Measurements from ENCODE around the gene KIF1A. TPM values are rescaled to one million over a fixed set of nuclear protein-coding genes. Genes with fewer than 3 reads are reported as not detected.

The KIF1A gene
- total RNA-seq, 2 experiments from 2014 or later, result not detected

- Histone ChIP-seq H3K9me3 (ENCODE audit: control insufficient read depth in 1 of 2, insufficient read depth in 1 of 2, low read length in 2 of 2) (peaks cover 0 to 4% of the 10 kb centered on the region in 2 experiments), H3K27me3 (ENCODE audit: control insufficient read depth in 1 of 2, insufficient read depth in 2 of 2, low read length in 2 of 2) (peaks cover 0 to 6% of the 10 kb centered on the region in 2 experiments), H3K27ac (ENCODE audit: low read depth in 1 of 2, low read length in 2 of 2) (no peak overlapping the region), H3K4me3 (ENCODE audit: low read length) (no peak overlapping the region), H3K4me1 (ENCODE audit: insufficient read depth, low read length) (no peaks in the 10 kb centered on the region), H3K36me3 (ENCODE audit: insufficient read depth, low read length) (no peaks in the 10 kb centered on the region)
- Mint-ChIP-seq H3K27ac (no peak overlapping the region), H3K36me3 (ENCODE audit: low read depth) (no peaks in the 10 kb centered on the region), H3K9me3 (no peaks in the 10 kb centered on the region), H3K27me3 (peaks cover 29% of the 10 kb centered on the region), H3K4me3 (no peak overlapping the region), H3K4me1 (ENCODE audit: low read depth) (no peaks in the 10 kb centered on the region)
- DNase-seq (no peak), ATAC-seq (ENCODE audit: poor library complexity) (no peak)
- POLR2A ChIA-PET, result no interaction called here
- CTCF ChIA-PET, result no interaction called here
- TF ChIP-seq CTCF (IDR thresholded peaks at IDR 0.05), result no peak
- intact Hi-C loops (cut with DNase I, micrococcal nuclease), result loop anchor here in 1 of 2 experiments (10.0 kb wide), 1 partner anchor 88 kb away; no protein-coding TSS in a partner anchor
Observed at GRCh38 chr2:240796543-240797499, 23.2 kb downstream of the KIF1A start.

- no peak overlapping the region for H3K27ac ChIP-seq (ENCODE audit: low read depth in 1 of 2, low read length in 2 of 2)
- ATAC-seq (ENCODE audit: poor library complexity) (no peak), DNase-seq (peak in 1 of 14 experiments; percentile 1)
- no peak overlapping the region for H3K4me3 ChIP-seq (ENCODE audit: low read length)
- H3K9me3 ChIP-seq (ENCODE audit: control insufficient read depth in 1 of 2, insufficient read depth in 1 of 2, low read length in 2 of 2), result peaks cover 0 to 4% of the 10 kb centered on the region in 2 experiments
- no peak for TF ChIP-seq CTCF (IDR thresholded peaks at IDR 0.05)
- Mint-ChIP-seq H3K36me3 (ENCODE audit: low read depth) (no peaks in the 10 kb centered on the region), H3K9me3 (no peaks in the 10 kb centered on the region), H3K27me3 (peaks cover 29% of the 10 kb centered on the region), H3K4me3 (no peak overlapping the region), H3K4me1 (ENCODE audit: low read depth) (no peaks in the 10 kb centered on the region), H3K27ac (no peak overlapping the region)
- CTCF ChIA-PET, result no interaction called here
- H3K27me3 ChIP-seq (ENCODE audit: control insufficient read depth in 1 of 2, insufficient read depth in 2 of 2, low read length in 2 of 2), result peaks cover 0 to 3% of the 10 kb centered on the region in 2 experiments
- H3K4me1 ChIP-seq (ENCODE audit: insufficient read depth, low read length), result no peaks in the 10 kb centered on the region
- intact Hi-C loops (cut with DNase I, micrococcal nuclease), result loop anchor here in 1 of 2 experiments (10.0 kb wide), 1 partner anchor 89 kb away; no protein-coding TSS in a partner anchor
- POLR2A ChIA-PET, result no interaction called here
- no peaks in the 10 kb centered on the region for H3K36me3 ChIP-seq (ENCODE audit: insufficient read depth, low read length)
Observed at GRCh38 chr2:240795916-240796510, 24.0 kb downstream of the KIF1A start.

- ChIA-PET POLR2A (no interaction called here), CTCF (no interaction called here)
- Histone ChIP-seq H3K27ac (ENCODE audit: low read depth in 1 of 2, low read length in 2 of 2) (no peak overlapping the region), H3K9me3 (ENCODE audit: control insufficient read depth in 1 of 2, insufficient read depth in 1 of 2, low read length in 2 of 2) (peaks cover 0 to 4% of the 10 kb centered on the region in 2 experiments), H3K4me1 (ENCODE audit: insufficient read depth, low read length) (no peaks in the 10 kb centered on the region), H3K27me3 (ENCODE audit: control insufficient read depth in 1 of 2, insufficient read depth in 2 of 2, low read length in 2 of 2) (peaks cover 0 to 3% of the 10 kb centered on the region in 2 experiments), H3K4me3 (ENCODE audit: low read length) (no peak overlapping the region), H3K36me3 (ENCODE audit: insufficient read depth, low read length) (no peaks in the 10 kb centered on the region)
- no peaks in the 10 kb centered on the region for H3K9me3 Mint-ChIP-seq
- no peaks in the 10 kb centered on the region for H3K36me3 Mint-ChIP-seq (ENCODE audit: low read depth)
- no peak overlapping the region for H3K4me3 Mint-ChIP-seq
- no peak overlapping the region for H3K27ac Mint-ChIP-seq
- H3K27me3 Mint-ChIP-seq, result peaks cover 27% of the 10 kb centered on the region
- H3K4me1 Mint-ChIP-seq (ENCODE audit: low read depth), result no peaks in the 10 kb centered on the region
- ATAC-seq (ENCODE audit: poor library complexity) (no peak), DNase-seq (peak in 1 of 14 experiments; percentile 1)
- intact Hi-C loops (cut with DNase I, micrococcal nuclease), result loop anchor here in 1 of 2 experiments (10.0 kb wide), 1 partner anchor 89 kb away; no protein-coding TSS in a partner anchor
- TF ChIP-seq CTCF (IDR thresholded peaks at IDR 0.05), result no peak
Observed at GRCh38 chr2:240795454-240795853, 24.6 kb downstream of the KIF1A start.
